ENCODE data around the gene B3GNT3.

B3GNT3 gene

GRCh38 chr19:17758515-17758914 lies 36.4 kb upstream of the B3GNT3 start:
- Histone ChIP-seq H3K27ac (ENCODE audit: low read length) (peak overlapping the region; percentile 16; the same call in 1 of the 2 replicates), H4K20me1 (ENCODE audit: insufficient read depth, low read length) (peaks cover 23% of the 10 kb centered on the region), H3K4me1 (ENCODE audit: insufficient read depth, low read length) (peaks cover 3% of the 10 kb centered on the region), H3K9me3 (ENCODE audit: insufficient read depth, low read length, severe bottlenecking) (no peaks in the 10 kb centered on the region), H3K36me3 (ENCODE audit: insufficient read depth, low read length) (peaks cover 70% of the 10 kb centered on the region), H3K4me2 (ENCODE audit: insufficient read depth, low read length) (no peak overlapping the region), H3K27me3 (ENCODE audit: insufficient read depth, low read length, poor library complexity) (no peaks in the 10 kb centered on the region), H3K79me2 (ENCODE audit: insufficient read depth, low read length) (peaks cover 18% of the 10 kb centered on the region), H3K9ac (ENCODE audit: low read depth, low read length) (no peak overlapping the region), H3K4me3 (ENCODE audit: low read depth in 1 of 2, low read length in 2 of 2) (no peak overlapping the region), H2AFZ (ENCODE audit: low read depth, low read length) (no peak overlapping the region)
- ATAC-seq (ENCODE audit: insufficient read depth, low read depth) (no peak), DNase-seq (no peak)
- TF ChIP-seq EZH2 (IDR thresholded peaks at IDR 0.05; ENCODE audit: borderline replicate concordance, low read depth, low read length, severe bottlenecking) = no peak
- TF ChIP-seq, protein P1, sequence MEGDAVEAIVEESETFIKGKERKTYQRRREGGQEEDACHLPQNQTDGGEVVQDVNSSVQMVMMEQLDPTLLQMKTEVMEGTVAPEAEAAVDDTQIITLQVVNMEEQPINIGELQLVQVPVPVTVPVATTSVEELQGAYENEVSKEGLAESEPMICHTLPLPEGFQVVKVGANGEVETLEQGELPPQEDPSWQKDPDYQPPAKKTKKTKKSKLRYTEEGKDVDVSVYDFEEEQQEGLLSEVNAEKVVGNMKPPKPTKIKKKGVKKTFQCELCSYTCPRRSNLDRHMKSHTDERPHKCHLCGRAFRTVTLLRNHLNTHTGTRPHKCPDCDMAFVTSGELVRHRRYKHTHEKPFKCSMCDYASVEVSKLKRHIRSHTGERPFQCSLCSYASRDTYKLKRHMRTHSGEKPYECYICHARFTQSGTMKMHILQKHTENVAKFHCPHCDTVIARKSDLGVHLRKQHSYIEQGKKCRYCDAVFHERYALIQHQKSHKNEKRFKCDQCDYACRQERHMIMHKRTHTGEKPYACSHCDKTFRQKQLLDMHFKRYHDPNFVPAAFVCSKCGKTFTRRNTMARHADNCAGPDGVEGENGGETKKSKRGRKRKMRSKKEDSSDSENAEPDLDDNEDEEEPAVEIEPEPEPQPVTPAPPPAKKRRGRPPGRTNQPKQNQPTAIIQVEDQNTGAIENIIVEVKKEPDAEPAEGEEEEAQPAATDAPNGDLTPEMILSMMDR (IDR thresholded peaks at IDR 0.05; ENCODE audit: borderline replicate concordance, extremely low read depth, low read length, poor library complexity, severe bottlenecking) = no peak

- Histone ChIP-seq H3K36me3 (ENCODE audit: insufficient read depth, low read length) (peaks cover 64% of the 10 kb centered on the region), H3K9me3 (ENCODE audit: insufficient read depth, low read length, severe bottlenecking) (no peaks in the 10 kb centered on the region)
- ATAC-seq (ENCODE audit: insufficient read depth, low read depth) = no peak
Observed at GRCh38 chr19:17761148-17761547, 33.8 kb upstream of the B3GNT3 start.

GRCh38 chr19:17762505-17763229 lies 32.3 kb upstream of the B3GNT3 start:
- TF ChIP-seq, protein P1 (IDR thresholded peaks at IDR 0.05; ENCODE audit: borderline replicate concordance, extremely low read depth, low read length, poor library complexity, severe bottlenecking) = no peak
- H3K4me2 ChIP-seq (ENCODE audit: insufficient read depth, low read length) = no peak overlapping the region
- DNase-seq (peak; percentile 22), ATAC-seq (ENCODE audit: insufficient read depth, low read depth) (no peak)
- no peak overlapping the region for H2AFZ ChIP-seq (ENCODE audit: low read depth, low read length)
- H3K9me3 ChIP-seq (ENCODE audit: insufficient read depth, low read length, severe bottlenecking) = no peaks in the 10 kb centered on the region
- H3K4me1 ChIP-seq (ENCODE audit: insufficient read depth, low read length) = no peaks in the 10 kb centered on the region
- H3K9ac ChIP-seq (ENCODE audit: low read depth, low read length) = no peak overlapping the region
- H3K27me3 ChIP-seq (ENCODE audit: insufficient read depth, low read length, poor library complexity) = no peaks in the 10 kb centered on the region
- H3K4me3 ChIP-seq (ENCODE audit: low read depth in 1 of 2, low read length in 2 of 2) = no peak overlapping the region
- H4K20me1 ChIP-seq (ENCODE audit: insufficient read depth, low read length) = peaks cover 6% of the 10 kb centered on the region; the same call in 1 of the 2 replicates
- H3K27ac ChIP-seq (ENCODE audit: low read length) = no peak overlapping the region
- no peaks in the 10 kb centered on the region for H3K79me2 ChIP-seq (ENCODE audit: insufficient read depth, low read length)
- H3K36me3 ChIP-seq (ENCODE audit: insufficient read depth, low read length) = peaks cover 65% of the 10 kb centered on the region

More at GRCh38 chr19:17761148-17761547, 33.8 kb upstream of the B3GNT3 start:
- no peak overlapping the region for H3K4me3 ChIP-seq (ENCODE audit: low read depth in 1 of 2, low read length in 2 of 2)
- no peak overlapping the region for H2AFZ ChIP-seq (ENCODE audit: low read depth, low read length)
- no peak for DNase-seq
- TF ChIP-seq, protein P1 (IDR thresholded peaks at IDR 0.05; ENCODE audit: borderline replicate concordance, extremely low read depth, low read length, poor library complexity, severe bottlenecking) = no peak
- TF ChIP-seq EZH2 (IDR thresholded peaks at IDR 0.05; ENCODE audit: borderline replicate concordance, low read depth, low read length, severe bottlenecking) = no peak
- 0 out of 2 replicates have a peak, but pooled peaks cover 2% of the 10 kb centered on the region for H3K79me2 ChIP-seq (ENCODE audit: insufficient read depth, low read length)
- H3K4me1 ChIP-seq (ENCODE audit: insufficient read depth, low read length) = no peaks in the 10 kb centered on the region
- H3K4me2 ChIP-seq (ENCODE audit: insufficient read depth, low read length) = no peak overlapping the region
- H3K9ac ChIP-seq (ENCODE audit: low read depth, low read length) = no peak overlapping the region
- no peaks in the 10 kb centered on the region for H3K27me3 ChIP-seq (ENCODE audit: insufficient read depth, low read length, poor library complexity)
- H3K27ac ChIP-seq (ENCODE audit: low read length) = no peak overlapping the region
- H4K20me1 ChIP-seq (ENCODE audit: insufficient read depth, low read length) = peaks cover 6% of the 10 kb centered on the region; the same call in 1 of the 2 replicates
